Endothelial cell (in vitro differentiated cells): Measurements from ENCODE around the gene IGHMBP2. TPM values are rescaled to one million over a fixed set of nuclear protein-coding genes. Genes with fewer than 3 reads are reported as not detected.

Experiments used
- DNase-seq: peaks from one replicate; pipeline ENCODE4 v3.0.0; 2021; ENCODE audit warnings: low spot score
- H3K27ac Mint-ChIP-seq: one replicate; pipeline ENCODE4 v1.8.0; 2021; ENCODE audit warnings: mixed read lengths, inconsistent platforms; ENCODE audit not compliant: unreplicated experiment
- H3K27me3 Mint-ChIP-seq: one replicate; pipeline ENCODE4 v1.8.0; 2021; ENCODE audit warnings: mild to moderate bottlenecking, moderate library complexity, mixed read lengths, inconsistent platforms; ENCODE audit not compliant: unreplicated experiment
- H3K36me3 Mint-ChIP-seq: one replicate; pipeline ENCODE4 v1.8.0; 2021; ENCODE audit warnings: mild to moderate bottlenecking, low read depth, mixed read lengths, inconsistent platforms; ENCODE audit not compliant: unreplicated experiment
- H3K4me1 Mint-ChIP-seq: one replicate; pipeline ENCODE4 v1.8.0; 2021; ENCODE audit warnings: mild to moderate bottlenecking, mixed read lengths, inconsistent platforms; ENCODE audit not compliant: unreplicated experiment
- H3K4me3 Mint-ChIP-seq: one replicate; pipeline ENCODE4 v1.8.0; 2021; ENCODE audit warnings: mild to moderate bottlenecking, mixed read lengths, inconsistent platforms; ENCODE audit not compliant: unreplicated experiment
- H3K9me3 Mint-ChIP-seq: one replicate; pipeline ENCODE4 v1.8.0; 2021; ENCODE audit warnings: mixed read lengths, inconsistent platforms; ENCODE audit not compliant: unreplicated experiment
- CTCF ChIP-seq: fragments of 200-600 bp; sonication (generic); IDR thresholded peaks from one replicate; pipeline ENCODE4 v1.5.0; 2021; ENCODE audit warnings: antibody characterized with exemption; ENCODE audit not compliant: unreplicated experiment
- total RNA-seq: library from RNA; stranded (reverse); fragmentation: NEBNext Ultra II Directional; extraction: Animal tissue kit (Norgen Biotek cat#: 25700); gene quantifications from one replicate; pipeline ENCODE4 v1.2.1, GENCODE V29; 2021; ENCODE audit not compliant: unreplicated experiment

The IGHMBP2 gene
- total RNA-seq, 1 donor from 2014 or later, result 14.1 TPM

DNA sequence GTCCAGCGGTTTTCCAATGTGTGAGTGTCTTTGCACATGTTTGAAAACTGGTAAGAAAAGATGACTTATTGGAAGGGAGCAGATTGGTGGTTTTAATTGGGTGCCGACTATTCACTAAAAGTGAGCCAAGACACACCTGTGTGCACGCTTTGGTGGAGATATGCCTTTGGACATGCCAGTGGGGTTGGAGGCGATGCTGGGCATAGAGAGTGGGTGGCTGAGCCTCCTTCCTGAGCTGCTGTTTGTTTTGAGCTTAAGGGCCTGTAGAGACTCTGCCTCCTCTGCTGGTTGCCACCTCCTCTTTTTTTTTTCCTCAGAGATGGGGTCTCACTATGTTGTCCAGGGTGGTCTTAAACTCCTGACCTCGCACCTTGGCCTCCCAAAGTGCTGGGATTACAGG lies 9.5 kb downstream of the IGHMBP2 start:
- DNase-seq, result no peak
- no peak overlapping the region for H3K27ac Mint-ChIP-seq
- peaks cover 26% of the 10 kb centered on the region for H3K36me3 Mint-ChIP-seq
- no peak for TF ChIP-seq CTCF
- H3K4me3 Mint-ChIP-seq, result no peak overlapping the region
- no peaks in the 10 kb centered on the region for H3K9me3 Mint-ChIP-seq
- H3K27me3 Mint-ChIP-seq, result peaks cover 3% of the 10 kb centered on the region
- H3K4me1 Mint-ChIP-seq, result no peaks in the 10 kb centered on the region

DNA sequence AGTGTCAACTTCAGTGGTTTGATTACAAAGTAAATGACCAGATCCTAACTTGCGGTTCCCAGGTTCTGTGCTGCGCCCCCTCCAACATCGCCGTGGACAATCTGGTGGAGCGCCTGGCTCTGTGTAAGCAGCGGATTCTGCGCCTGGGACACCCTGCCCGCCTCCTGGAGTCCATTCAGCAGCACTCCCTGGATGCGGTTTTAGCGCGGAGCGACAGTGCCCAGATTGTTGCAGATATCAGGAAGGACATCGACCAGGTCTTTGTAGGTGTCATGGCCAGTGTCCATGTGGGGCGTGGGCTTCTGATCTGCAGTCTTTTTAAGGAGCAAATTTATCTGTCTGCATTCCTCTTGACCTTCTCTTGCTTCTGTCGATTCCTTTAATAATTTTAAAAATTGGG lies 11.1 kb downstream of the IGHMBP2 start:
- TF ChIP-seq CTCF, result no peak
- Mint-ChIP-seq H3K4me1 (no peaks in the 10 kb centered on the region), H3K27ac (no peak overlapping the region), H3K27me3 (peaks cover 4% of the 10 kb centered on the region), H3K9me3 (no peaks in the 10 kb centered on the region), H3K36me3 (peaks cover 31% of the 10 kb centered on the region), H3K4me3 (no peak overlapping the region)
- no peak for DNase-seq

DNA sequence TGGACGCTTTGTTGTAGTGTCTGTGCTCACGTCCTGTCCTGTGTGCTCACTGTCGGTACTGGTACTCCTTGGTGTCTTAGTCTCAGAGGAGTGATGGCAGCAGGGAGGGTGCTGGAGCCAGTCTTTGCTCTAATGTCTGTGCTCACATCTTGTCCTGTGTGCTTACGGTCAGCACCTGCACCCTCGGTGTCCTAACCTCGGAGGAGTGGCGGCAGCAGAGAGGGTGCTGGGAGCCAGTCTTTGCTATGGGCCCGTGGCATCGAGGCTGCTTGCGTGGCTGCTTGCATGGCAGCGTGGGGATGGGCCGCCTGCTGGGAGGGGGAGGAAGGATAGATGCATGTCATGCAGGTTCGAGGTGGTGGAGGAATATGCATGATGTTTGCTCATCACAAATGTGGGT lies 12.7 kb downstream of the IGHMBP2 start:
- H3K4me3 Mint-ChIP-seq, result no peak overlapping the region

DNA sequence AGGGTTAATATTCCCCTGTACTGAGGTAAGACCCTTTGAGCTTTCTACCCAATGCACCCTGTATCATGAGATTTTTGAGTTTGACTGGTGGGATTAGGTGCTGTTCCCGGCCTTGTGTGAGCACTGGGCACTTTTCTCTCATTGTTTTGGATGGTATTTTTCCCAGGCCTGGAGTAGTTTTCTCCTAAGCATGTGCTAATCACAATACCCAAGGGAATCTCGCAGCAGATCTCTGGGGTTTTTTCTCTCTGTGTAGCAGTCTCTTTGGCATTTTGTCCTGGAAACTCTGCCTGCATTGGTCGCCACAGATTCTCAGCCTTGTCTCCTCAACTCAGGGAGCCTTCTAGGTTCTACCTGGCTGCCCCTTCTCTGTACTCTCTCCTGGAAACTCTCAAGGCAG lies 19.9 kb downstream of the IGHMBP2 start:
- DNase-seq, result no peak
- Mint-ChIP-seq H3K27me3 (peaks cover 1% of the 10 kb centered on the region), H3K27ac (no peak overlapping the region), H3K4me3 (peak overlapping the region; percentile 69), H3K9me3 (peaks cover 7% of the 10 kb centered on the region), H3K36me3 (peaks cover 52% of the 10 kb centered on the region), H3K4me1 (no peaks in the 10 kb centered on the region)
- TF ChIP-seq CTCF, result no peak

More for the DNA sequence above, 12.7 kb downstream of the IGHMBP2 start:
- no peaks in the 10 kb centered on the region for H3K4me1 Mint-ChIP-seq
- no peak for DNase-seq
- peaks cover 4% of the 10 kb centered on the region for H3K27me3 Mint-ChIP-seq
- no peak overlapping the region for H3K27ac Mint-ChIP-seq
- no peaks in the 10 kb centered on the region for H3K9me3 Mint-ChIP-seq
- no peak for TF ChIP-seq CTCF
- peaks cover 28% of the 10 kb centered on the region for H3K36me3 Mint-ChIP-seq

GRCh38 chr11:68924073-68924925 lies 20.6 kb downstream of the IGHMBP2 start:
- Mint-ChIP-seq H3K27me3 (peaks cover 1% of the 10 kb centered on the region), H3K4me1 (no peaks in the 10 kb centered on the region), H3K9me3 (peaks cover 7% of the 10 kb centered on the region), H3K36me3 (peaks cover 55% of the 10 kb centered on the region), H3K27ac (no peak overlapping the region), H3K4me3 (peak overlapping the region; percentile 69)
- TF ChIP-seq CTCF, result no peak
- DNase-seq, result no peak
